ENCODE measurements around the gene ST3GAL5. TPM values are rescaled to one million over a fixed set of nuclear protein-coding genes. Genes with fewer than 3 reads are reported as not detected.

ST3GAL5 gene
- total and polyA plus RNA-seq, 4 donors: 3.3 to 29.8 (median 15.7) TPM

GRCh38 chr2:85920810-85921545, 32.2 kb upstream of the ST3GAL5 start:
- H3K27ac ChIP-seq (ENCODE audit: low read depth in 1 of 2, low read length in 2 of 2): no peak overlapping the region
- DNase-seq (no peak), ATAC-seq (ENCODE audit: low FRiP score) (no peak)
- intact Hi-C loops (cut with DNase I): no loop called here
- 65% methylated on average over 5 of the region's 5 CpGs for WGBS, 2 donors
- H3K4me3 ChIP-seq (ENCODE audit: low read length in 2 of 2): no peak overlapping the region
- H3K27me3 ChIP-seq (ENCODE audit: control insufficient read depth in 1 of 2, insufficient read depth in 2 of 2, low read length in 1 of 2): no peaks in the 10 kb centered on the region
- H3K36me3 ChIP-seq (ENCODE audit: control insufficient read depth in 1 of 2, insufficient read depth in 2 of 2, low read length in 1 of 2): no peaks in the 10 kb centered on the region
- no peaks in the 10 kb centered on the region for H3K9me3 ChIP-seq (ENCODE audit: control insufficient read depth, low read length)
- no peaks in the 10 kb centered on the region for H3K4me1 ChIP-seq (ENCODE audit: control insufficient read depth in 1 of 2, insufficient read depth in 2 of 2, low read length in 2 of 2)

- ATAC-seq (ENCODE audit: low FRiP score) (no peak), DNase-seq (no peak)
- H3K4me3 ChIP-seq (ENCODE audit: low read length in 2 of 2): no peak overlapping the region
- no peak overlapping the region for H3K27ac ChIP-seq (ENCODE audit: low read depth in 1 of 2, low read length in 2 of 2)
- no peaks in the 10 kb centered on the region for H3K4me1 ChIP-seq (ENCODE audit: control insufficient read depth in 1 of 2, insufficient read depth in 2 of 2, low read length in 2 of 2)
- 54 to 61% methylated on average over 3 of the region's 3 CpGs for WGBS, 2 donors
- H3K36me3 ChIP-seq (ENCODE audit: control insufficient read depth in 1 of 2, insufficient read depth in 2 of 2, low read length in 1 of 2): peaks cover 0 to 2% of the 10 kb centered on the region in 2 donors
- intact Hi-C loops (cut with DNase I): no loop called here
- no peaks in the 10 kb centered on the region for H3K9me3 ChIP-seq (ENCODE audit: control insufficient read depth, low read length)
- no peaks in the 10 kb centered on the region for H3K27me3 ChIP-seq (ENCODE audit: control insufficient read depth in 1 of 2, insufficient read depth in 2 of 2, low read length in 1 of 2)
Observed at GRCh38 chr2:85917887-85918795, 29.4 kb upstream of the ST3GAL5 start.

GRCh38 chr2:85915606-85916303, 27.0 kb upstream of the ST3GAL5 start:
- H3K27ac ChIP-seq (ENCODE audit: low read depth in 1 of 2, low read length in 2 of 2): no peak overlapping the region
- no peaks in the 10 kb centered on the region for H3K4me1 ChIP-seq (ENCODE audit: control insufficient read depth in 1 of 2, insufficient read depth in 2 of 2, low read length in 2 of 2)
- no peak overlapping the region for H3K4me3 ChIP-seq (ENCODE audit: low read length in 2 of 2)
- 51 to 63% methylated on average over 3 of the region's 3 CpGs for WGBS, 2 donors
- ATAC-seq (ENCODE audit: low FRiP score) (no peak), DNase-seq (no peak)
- no peaks in the 10 kb centered on the region for H3K9me3 ChIP-seq (ENCODE audit: control insufficient read depth, low read length)
- intact Hi-C loops (cut with DNase I): no loop called here
- no peaks in the 10 kb centered on the region for H3K27me3 ChIP-seq (ENCODE audit: control insufficient read depth in 1 of 2, insufficient read depth in 2 of 2, low read length in 1 of 2)
- peaks cover 0 to 2% of the 10 kb centered on the region in 2 donors for H3K36me3 ChIP-seq (ENCODE audit: control insufficient read depth in 1 of 2, insufficient read depth in 2 of 2, low read length in 1 of 2)

GRCh38 chr2:85914922-85915321, 26.1 kb upstream of the ST3GAL5 start:
- H3K27me3 ChIP-seq (ENCODE audit: control insufficient read depth in 1 of 2, insufficient read depth in 2 of 2, low read length in 1 of 2): no peaks in the 10 kb centered on the region
- intact Hi-C loops (cut with DNase I): no loop called here
- no peaks in the 10 kb centered on the region for H3K9me3 ChIP-seq (ENCODE audit: control insufficient read depth, low read length)
- H3K4me1 ChIP-seq (ENCODE audit: control insufficient read depth in 1 of 2, insufficient read depth in 2 of 2, low read length in 2 of 2): no peaks in the 10 kb centered on the region
- ATAC-seq (ENCODE audit: low FRiP score) (no peak), DNase-seq (no peak)
- H3K36me3 ChIP-seq (ENCODE audit: control insufficient read depth in 1 of 2, insufficient read depth in 2 of 2, low read length in 1 of 2): peaks cover 0 to 2% of the 10 kb centered on the region in 2 donors
- WGBS, 2 donors: 49 to 67% methylated on average over 2 of the region's 2 CpGs
- no peak overlapping the region for H3K27ac ChIP-seq (ENCODE audit: low read depth in 1 of 2, low read length in 2 of 2)
- no peak overlapping the region for H3K4me3 ChIP-seq (ENCODE audit: low read length in 2 of 2)

- no peak overlapping the region for H3K4me3 ChIP-seq (ENCODE audit: low read length in 2 of 2)
Observed at GRCh38 chr2:85913884-85914881, 25.4 kb upstream of the ST3GAL5 start.

GRCh38 chr2:85911814-85912692, 23.3 kb upstream of the ST3GAL5 start:
- no peak overlapping the region for H3K4me3 ChIP-seq (ENCODE audit: low read length in 2 of 2)
- 49 to 52% methylated on average over 9 of the region's 9 CpGs for WGBS, 2 donors
- intact Hi-C loops (cut with DNase I): no loop called here
- peaks cover 0 to 2% of the 10 kb centered on the region in 2 donors for H3K36me3 ChIP-seq (ENCODE audit: control insufficient read depth in 1 of 2, insufficient read depth in 2 of 2, low read length in 1 of 2)
- DNase-seq (peak in 1 of 2 donors; percentile 78), ATAC-seq (ENCODE audit: low FRiP score) (no peak)
- H3K4me1 ChIP-seq (ENCODE audit: control insufficient read depth in 1 of 2, insufficient read depth in 2 of 2, low read length in 2 of 2): no peaks in the 10 kb centered on the region
- no peaks in the 10 kb centered on the region for H3K9me3 ChIP-seq (ENCODE audit: control insufficient read depth, low read length)
- H3K27me3 ChIP-seq (ENCODE audit: control insufficient read depth in 1 of 2, insufficient read depth in 2 of 2, low read length in 1 of 2): no peaks in the 10 kb centered on the region
- no peak overlapping the region for H3K27ac ChIP-seq (ENCODE audit: low read depth in 1 of 2, low read length in 2 of 2)

More at GRCh38 chr2:85913884-85914881, 25.4 kb upstream of the ST3GAL5 start:
- WGBS, 2 donors: 74 to 91% methylated on average over 4 of the region's 4 CpGs
- H3K27me3 ChIP-seq (ENCODE audit: control insufficient read depth in 1 of 2, insufficient read depth in 2 of 2, low read length in 1 of 2): no peaks in the 10 kb centered on the region
- intact Hi-C loops (cut with DNase I): no loop called here
- DNase-seq (no peak), ATAC-seq (ENCODE audit: low FRiP score) (peak; percentile 53)
- no peak overlapping the region for H3K27ac ChIP-seq (ENCODE audit: low read depth in 1 of 2, low read length in 2 of 2)
- no peaks in the 10 kb centered on the region for H3K4me1 ChIP-seq (ENCODE audit: control insufficient read depth in 1 of 2, insufficient read depth in 2 of 2, low read length in 2 of 2)
- H3K36me3 ChIP-seq (ENCODE audit: control insufficient read depth in 1 of 2, insufficient read depth in 2 of 2, low read length in 1 of 2): peaks cover 0 to 2% of the 10 kb centered on the region in 2 donors
- H3K9me3 ChIP-seq (ENCODE audit: control insufficient read depth, low read length): no peaks in the 10 kb centered on the region

GRCh38 chr2:85911097-85911496, 22.3 kb upstream of the ST3GAL5 start:
- ATAC-seq (ENCODE audit: low FRiP score): no peak
- Histone ChIP-seq H3K9me3 (ENCODE audit: control insufficient read depth, low read length) (no peaks in the 10 kb centered on the region), H3K27me3 (ENCODE audit: control insufficient read depth in 1 of 2, insufficient read depth in 2 of 2, low read length in 1 of 2) (no peaks in the 10 kb centered on the region), H3K4me3 (ENCODE audit: low read length in 2 of 2) (no peak overlapping the region), H3K36me3 (ENCODE audit: control insufficient read depth in 1 of 2, insufficient read depth in 2 of 2, low read length in 1 of 2) (peaks cover 0 to 2% of the 10 kb centered on the region in 2 donors), H3K27ac (ENCODE audit: low read depth in 1 of 2, low read length in 2 of 2) (no peak overlapping the region), H3K4me1 (ENCODE audit: control insufficient read depth in 1 of 2, insufficient read depth in 2 of 2, low read length in 2 of 2) (no peaks in the 10 kb centered on the region)
- intact Hi-C loops (cut with DNase I): no loop called here
- WGBS, 2 donors: 30 to 45% methylated on average over 6 of the region's 6 CpGs
- no peak for DNase-seq
